ENCODE measurements around the gene LUC7L.

DNA sequence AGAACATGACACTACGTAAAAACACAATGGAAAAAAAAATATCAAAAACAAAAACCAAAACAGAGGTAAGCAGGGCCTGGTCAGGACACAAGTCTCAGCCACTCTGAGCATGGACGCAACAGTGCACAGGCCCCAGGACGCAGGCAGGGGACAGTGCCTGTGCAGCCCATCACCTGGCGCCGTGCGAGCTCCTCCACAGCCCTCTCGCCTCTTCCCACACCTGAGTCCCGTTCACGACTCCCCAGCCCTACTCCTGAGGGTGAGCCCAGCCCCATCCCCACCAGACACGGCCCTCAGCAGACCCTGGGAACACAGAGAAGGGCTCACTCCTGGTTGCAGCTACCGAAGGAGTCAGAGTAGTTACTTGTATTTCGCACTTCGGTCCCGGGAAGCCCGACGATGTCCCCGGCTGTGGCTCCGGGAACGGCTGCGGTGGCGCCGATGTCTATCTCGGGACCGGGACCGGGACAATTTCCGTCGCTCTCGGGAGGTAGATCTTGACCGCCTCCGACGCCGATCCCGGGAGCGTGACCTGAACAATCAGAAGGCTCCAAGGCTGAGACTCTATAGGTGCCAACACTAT lies 39.6 kb downstream of the LUC7L start:
- TF ChIP-seq CTCF (IDR thresholded peaks at IDR 0.05; ENCODE audit: low read depth, low read length) (no peak), EZH2phosphoT487 (IDR thresholded peaks at IDR 0.05; ENCODE audit: low read depth) (no peak)
